BJ (cell line): ENCODE data around the gene TEX2. TPM values are rescaled to one million over a fixed set of nuclear protein-coding genes. Genes with fewer than 3 reads are reported as not detected.
"Not testable (repeated sequence)": the region's sequence is repeated elsewhere in the genome, so short reads cannot be mapped to it uniquely, and the experiment has no call there.

Experiments
- CTCF ChIA-PET: fragments of 350-600 bp; formaldehyde crosslinking; extraction: SDS; loops from one replicate; lab custom pipeline; 2021; ENCODE audit warnings: antibody characterized with exemption, inconsistent platforms; lab: Yijun Ruan, JAX
- POLR2A ChIA-PET: fragments of 300-600 bp; sonication (Branson Sonifier 250); formaldehyde crosslinking; extraction: SDS; loops from one replicate; lab custom pipeline; 2021; ENCODE audit warnings: antibody characterized with exemption; lab: Charles Lee
- DNase-seq: peaks from one replicate; pipeline ENCODE4 v3.0.0-alpha.2; 2011; ENCODE audit warnings: low read depth
- H3K27me3 ChIP-seq: 2 replicates; pipeline ENCODE4 v1.6.0; 2011; ENCODE audit warnings: low read length; ENCODE audit not compliant: control insufficient read depth, insufficient read depth
- H3K36me3 ChIP-seq: 2 replicates; pipeline ENCODE4 v1.5.1; 2011; ENCODE audit warnings: low read length; ENCODE audit not compliant: control insufficient read depth, insufficient read depth
- H3K4me3 ChIP-seq: 2 replicates; pipeline ENCODE4 v1.5.1; 2011; ENCODE audit warnings: low read depth, mild to moderate bottlenecking, control low read depth, low read length
- polyA plus RNA-seq: library from polyadenylated mRNA; depleted of rRNA; stranded (reverse); fragments of >200 nt; gene quantifications from 2 replicates; pipeline ENCODE4 v1.2.3, GENCODE V29; 2011
- TF ChIP-seq, protein P1 (sequence below): IDR thresholded peaks from 2 replicates; pipeline ENCODE4 v1.5.1; 2011; ENCODE audit warnings: low read depth, mild to moderate bottlenecking, control low read depth, inconsistent platforms, low read length, moderate library complexity; ENCODE audit not compliant: insufficient read depth

Gene TEX2
- polyA plus RNA-seq, 1 experiment, result 35.0 TPM

DNA sequence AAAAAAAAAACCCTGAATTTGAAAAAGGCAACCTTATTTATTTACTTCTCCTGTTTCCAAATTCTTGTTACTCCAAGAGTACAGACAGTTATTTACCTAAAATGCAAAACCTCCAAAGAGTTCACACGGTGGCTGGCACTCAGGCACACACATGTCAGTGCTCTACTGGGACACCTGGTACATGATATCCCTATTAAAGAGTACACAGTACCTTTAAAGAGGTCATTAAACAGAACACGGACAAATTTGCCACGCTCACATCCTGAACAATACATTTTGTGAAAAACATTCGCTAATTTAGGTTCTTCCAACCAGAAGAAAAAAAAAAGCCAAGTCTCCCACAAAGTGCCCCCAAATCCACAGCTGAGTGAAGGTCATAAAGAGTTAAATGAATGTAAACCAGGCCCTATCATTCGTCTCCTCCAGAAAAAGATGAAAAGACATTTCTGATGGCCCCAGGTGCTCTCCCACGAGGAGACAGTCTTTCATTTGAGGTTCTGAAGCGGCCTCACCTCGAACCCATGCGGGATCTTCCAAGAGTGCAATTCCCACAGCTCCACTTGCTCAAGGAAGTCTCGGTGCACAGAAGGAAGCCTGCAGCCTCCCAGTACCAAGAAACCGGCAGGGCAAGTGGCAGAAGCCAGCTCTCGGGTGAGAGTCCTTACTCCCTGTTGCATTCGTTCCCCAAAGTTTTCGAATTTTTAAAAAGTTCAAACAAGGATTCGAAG, 134.1 kb downstream of the TEX2 start:
- no peaks in the 10 kb centered on the region for H3K27me3 ChIP-seq
- DNase-seq, result no peak
- CTCF ChIA-PET, result interaction anchor here (1.6 to 17.2 kb wide), 2 partner anchors 74 to 101 kb away, joined by 4 to 388 read pairs; no protein-coding TSS in a partner anchor
- POLR2A ChIA-PET, result interaction anchor here (2.1 kb wide), 1 partner anchor 17 kb away, joined by 7 read pairs; no protein-coding TSS in a partner anchor
- H3K4me3 ChIP-seq, result peak overlapping the region; percentile 69
- TF ChIP-seq, protein P1, sequence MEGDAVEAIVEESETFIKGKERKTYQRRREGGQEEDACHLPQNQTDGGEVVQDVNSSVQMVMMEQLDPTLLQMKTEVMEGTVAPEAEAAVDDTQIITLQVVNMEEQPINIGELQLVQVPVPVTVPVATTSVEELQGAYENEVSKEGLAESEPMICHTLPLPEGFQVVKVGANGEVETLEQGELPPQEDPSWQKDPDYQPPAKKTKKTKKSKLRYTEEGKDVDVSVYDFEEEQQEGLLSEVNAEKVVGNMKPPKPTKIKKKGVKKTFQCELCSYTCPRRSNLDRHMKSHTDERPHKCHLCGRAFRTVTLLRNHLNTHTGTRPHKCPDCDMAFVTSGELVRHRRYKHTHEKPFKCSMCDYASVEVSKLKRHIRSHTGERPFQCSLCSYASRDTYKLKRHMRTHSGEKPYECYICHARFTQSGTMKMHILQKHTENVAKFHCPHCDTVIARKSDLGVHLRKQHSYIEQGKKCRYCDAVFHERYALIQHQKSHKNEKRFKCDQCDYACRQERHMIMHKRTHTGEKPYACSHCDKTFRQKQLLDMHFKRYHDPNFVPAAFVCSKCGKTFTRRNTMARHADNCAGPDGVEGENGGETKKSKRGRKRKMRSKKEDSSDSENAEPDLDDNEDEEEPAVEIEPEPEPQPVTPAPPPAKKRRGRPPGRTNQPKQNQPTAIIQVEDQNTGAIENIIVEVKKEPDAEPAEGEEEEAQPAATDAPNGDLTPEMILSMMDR, result no peak
- H3K36me3 ChIP-seq, result no peaks in the 10 kb centered on the region

- ChIA-PET CTCF (interaction anchor here (17.2 kb wide), 1 partner anchor 99 kb away, joined by 388 read pairs; no protein-coding TSS in a partner anchor), POLR2A (no interaction called here)
- no peak for DNase-seq
- Histone ChIP-seq H3K27me3 (no peaks in the 10 kb centered on the region), H3K36me3 (no peaks in the 10 kb centered on the region), H3K4me3 (no peak overlapping the region)
- TF ChIP-seq, protein P1, result no peak
Measured at GRCh38 chr17:64126918-64127317, 136.1 kb downstream of the TEX2 start.

GRCh38 chr17:64125937-64126336, 137.1 kb downstream of the TEX2 start:
- ChIA-PET CTCF (interaction anchor here (0.7 to 1.3 kb wide), 2 partner anchors 100 to 104 kb away, joined by 3 read pairs; no protein-coding TSS in a partner anchor), POLR2A (no interaction called here)
- no peaks in the 10 kb centered on the region for H3K27me3 ChIP-seq
- peaks cover 2% of the 10 kb centered on the region for H3K36me3 ChIP-seq
- DNase-seq, result no peak
- no peak overlapping the region for H3K4me3 ChIP-seq
- TF ChIP-seq, protein P1, result no peak

GRCh38 chr17:64124609-64125008, 138.5 kb downstream of the TEX2 start:
- TF ChIP-seq, protein P1, result no peak
- Histone ChIP-seq H3K27me3 (no peaks in the 10 kb centered on the region), H3K4me3 (no peak overlapping the region), H3K36me3 (peaks cover 3% of the 10 kb centered on the region)
- no peak for DNase-seq
- ChIA-PET POLR2A (no interaction called here), CTCF (interaction anchor here (1.1 to 2.7 kb wide), 3 partner anchors 20 to 96 kb away, joined by 3 to 7 read pairs (median 3); no protein-coding TSS in a partner anchor)

DNA sequence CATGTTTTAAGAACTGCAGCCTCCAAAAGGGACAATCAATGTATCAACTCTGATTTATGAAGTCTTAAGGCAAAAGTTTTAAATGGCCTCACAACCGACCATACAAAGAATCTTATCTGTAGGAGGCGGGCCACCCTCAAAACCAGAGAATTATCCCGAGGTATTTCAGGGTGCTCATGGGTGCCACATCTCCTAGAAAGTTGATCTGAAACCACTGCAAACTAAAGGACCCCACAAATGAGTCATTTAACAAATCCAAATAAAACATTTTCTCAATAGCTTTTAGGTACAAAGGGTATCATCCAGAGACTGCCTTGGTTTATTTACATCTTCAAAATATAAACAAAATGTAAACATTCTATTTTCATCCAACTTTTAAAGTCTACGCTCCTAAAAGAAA, 139.9 kb downstream of the TEX2 start:
- Histone ChIP-seq H3K36me3 (peaks cover 3% of the 10 kb centered on the region), H3K4me3 (no peak overlapping the region), H3K27me3 (no peaks in the 10 kb centered on the region)
- TF ChIP-seq, protein P1, result no peak
- POLR2A ChIA-PET, result no interaction called here
- DNase-seq, result no peak
- CTCF ChIA-PET, result interaction anchor here (1.7 to 2.7 kb wide), 2 partner anchors 10 to 94 kb away, joined by 6 to 7 read pairs; no protein-coding TSS in a partner anchor

- H3K4me3 ChIP-seq, H3K36me3 ChIP-seq, H3K27me3 ChIP-seq, POLR2A ChIA-PET, DNase-seq: not testable (repeated sequence)
- CTCF ChIA-PET, result interaction anchor here (0.8 to 1.7 kb wide), 3 partner anchors 12 to 97 kb away, joined by 3 to 6 read pairs (median 3); no protein-coding TSS in a partner anchor
Measured at GRCh38 chr17:64120972-64121786, 141.9 kb downstream of the TEX2 start.
